Ovary (tissue), 3 donors: ENCODE results near the gene MPRIP.

Source experiments
- EP300 ChIP-seq: sonication (generic); formaldehyde crosslinking; IDR thresholded peaks from one replicate; pipeline ENCODE4 v1.6.1; 2017; ENCODE audit warnings: antibody characterized with exemption
- TF ChIP-seq, protein P1 (sequence below), 3 donors: fragments of 450-650 bp in 2 of 3; fragments of 200-600 bp in 1 of 3; IDR thresholded peaks; one replicate each; pipeline versions ENCODE4 v1.5.1 to v1.8.0; 2016 to 2022; ENCODE audit warnings: antibody characterized with exemption in 3 of 3, mild to moderate bottlenecking in 1 of 3
- donor health status: DM: no; HTN: no; CAD: no.

DNA sequence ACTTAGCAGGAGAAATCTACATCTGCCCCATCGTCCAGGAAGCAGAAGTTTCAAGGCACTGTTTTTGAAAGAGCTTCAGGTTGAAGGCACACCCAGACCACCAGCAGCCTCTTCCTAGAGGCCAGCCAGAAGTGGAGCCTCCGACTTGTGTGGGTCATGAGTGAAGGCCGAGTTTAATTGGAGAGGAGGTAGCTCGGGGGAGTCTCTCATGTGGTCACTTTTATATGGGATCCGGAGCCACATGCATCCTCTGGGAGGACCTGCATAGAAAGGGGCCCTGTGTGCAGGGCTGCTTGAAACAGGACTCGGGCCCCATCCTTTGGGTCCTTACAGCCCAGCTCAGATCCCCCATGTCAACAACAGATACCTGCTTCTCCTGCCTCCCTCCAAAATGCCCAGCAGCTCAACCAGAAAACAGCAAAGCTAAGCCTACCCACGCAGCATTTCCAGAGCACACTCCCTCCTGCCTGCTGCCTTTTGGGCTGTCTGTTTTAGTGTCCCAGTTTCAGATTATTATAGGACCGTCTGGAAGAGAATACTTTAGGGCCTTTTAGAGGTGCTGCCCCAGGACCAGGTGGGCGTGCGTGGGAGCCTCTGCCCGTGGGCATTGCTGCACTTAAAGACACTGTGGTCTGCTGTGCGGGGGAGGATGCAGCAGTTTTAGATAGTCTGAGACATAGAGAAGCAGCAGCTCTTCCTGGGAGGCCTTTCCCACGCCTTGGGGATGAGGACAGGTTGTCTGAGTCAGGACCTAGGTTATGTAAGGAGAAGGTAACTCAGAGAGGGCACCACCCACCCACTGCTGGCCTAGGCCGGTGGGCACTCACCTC, 29.5 kb downstream of the MPRIP start:
- TF ChIP-seq, protein P1, sequence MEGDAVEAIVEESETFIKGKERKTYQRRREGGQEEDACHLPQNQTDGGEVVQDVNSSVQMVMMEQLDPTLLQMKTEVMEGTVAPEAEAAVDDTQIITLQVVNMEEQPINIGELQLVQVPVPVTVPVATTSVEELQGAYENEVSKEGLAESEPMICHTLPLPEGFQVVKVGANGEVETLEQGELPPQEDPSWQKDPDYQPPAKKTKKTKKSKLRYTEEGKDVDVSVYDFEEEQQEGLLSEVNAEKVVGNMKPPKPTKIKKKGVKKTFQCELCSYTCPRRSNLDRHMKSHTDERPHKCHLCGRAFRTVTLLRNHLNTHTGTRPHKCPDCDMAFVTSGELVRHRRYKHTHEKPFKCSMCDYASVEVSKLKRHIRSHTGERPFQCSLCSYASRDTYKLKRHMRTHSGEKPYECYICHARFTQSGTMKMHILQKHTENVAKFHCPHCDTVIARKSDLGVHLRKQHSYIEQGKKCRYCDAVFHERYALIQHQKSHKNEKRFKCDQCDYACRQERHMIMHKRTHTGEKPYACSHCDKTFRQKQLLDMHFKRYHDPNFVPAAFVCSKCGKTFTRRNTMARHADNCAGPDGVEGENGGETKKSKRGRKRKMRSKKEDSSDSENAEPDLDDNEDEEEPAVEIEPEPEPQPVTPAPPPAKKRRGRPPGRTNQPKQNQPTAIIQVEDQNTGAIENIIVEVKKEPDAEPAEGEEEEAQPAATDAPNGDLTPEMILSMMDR (IDR thresholded peaks at IDR 0.05) = no peak
- no peak for TF ChIP-seq EP300
